ENCODE results near the gene FUT2. TPM values are rescaled to one million over a fixed set of nuclear protein-coding genes. Genes with fewer than 3 reads are reported as not detected.
"Not testable (repeated sequence)": the region's sequence is repeated elsewhere in the genome, so short reads cannot be mapped to it uniquely, and the experiment has no call there.

The FUT2 gene
- total and polyA plus RNA-seq, 2 donors from 2014 or later, result 0.28 to 5.8 TPM

DNA sequence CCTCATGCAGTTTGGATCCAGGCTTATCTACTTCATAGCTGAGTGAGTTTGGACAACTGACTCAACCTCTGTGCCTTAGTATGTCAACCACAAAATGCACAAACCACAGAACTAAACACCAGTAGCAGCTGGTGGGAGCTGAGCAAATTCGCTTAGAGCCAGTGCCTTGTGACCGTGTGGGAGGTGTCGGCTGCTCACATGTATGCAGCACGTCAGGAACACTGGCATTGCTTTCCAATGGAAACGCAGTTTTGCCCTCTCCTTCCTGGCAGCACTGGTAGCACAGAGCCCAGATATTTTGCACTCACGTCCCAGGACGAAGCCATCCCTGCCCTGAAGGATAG is 14.7 kb upstream of the FUT2 start:
- Histone ChIP-seq H3K4me1 (ENCODE audit: control insufficient read depth in 2 of 3, insufficient read depth in 2 of 3, low read depth in 1 of 3, low read length in 3 of 3) (peaks cover 0 to 2% (median 0%) of the 10 kb centered on the region in 3 donors), H3K9me3 (ENCODE audit: control insufficient read depth in 2 of 3, insufficient read depth in 1 of 3, low read length in 3 of 3) (no peaks in the 10 kb centered on the region), H3K4me3 (ENCODE audit: low read length in 3 of 3) (no peak overlapping the region), H3K27me3 (ENCODE audit: control insufficient read depth, insufficient read depth, low read length) (no peaks in the 10 kb centered on the region), H3K36me3 (ENCODE audit: control insufficient read depth in 2 of 3, insufficient read depth in 3 of 3, low read length in 3 of 3) (no peaks in the 10 kb centered on the region), H3K27ac (ENCODE audit: low read depth in 2 of 2, low read length in 2 of 2) (no peak overlapping the region), H3K9ac (ENCODE audit: low read length in 3 of 3) (no peak overlapping the region)
- intact Hi-C loops (cut with DNase I), result no loop called here
- TF ChIP-seq, protein P1, sequence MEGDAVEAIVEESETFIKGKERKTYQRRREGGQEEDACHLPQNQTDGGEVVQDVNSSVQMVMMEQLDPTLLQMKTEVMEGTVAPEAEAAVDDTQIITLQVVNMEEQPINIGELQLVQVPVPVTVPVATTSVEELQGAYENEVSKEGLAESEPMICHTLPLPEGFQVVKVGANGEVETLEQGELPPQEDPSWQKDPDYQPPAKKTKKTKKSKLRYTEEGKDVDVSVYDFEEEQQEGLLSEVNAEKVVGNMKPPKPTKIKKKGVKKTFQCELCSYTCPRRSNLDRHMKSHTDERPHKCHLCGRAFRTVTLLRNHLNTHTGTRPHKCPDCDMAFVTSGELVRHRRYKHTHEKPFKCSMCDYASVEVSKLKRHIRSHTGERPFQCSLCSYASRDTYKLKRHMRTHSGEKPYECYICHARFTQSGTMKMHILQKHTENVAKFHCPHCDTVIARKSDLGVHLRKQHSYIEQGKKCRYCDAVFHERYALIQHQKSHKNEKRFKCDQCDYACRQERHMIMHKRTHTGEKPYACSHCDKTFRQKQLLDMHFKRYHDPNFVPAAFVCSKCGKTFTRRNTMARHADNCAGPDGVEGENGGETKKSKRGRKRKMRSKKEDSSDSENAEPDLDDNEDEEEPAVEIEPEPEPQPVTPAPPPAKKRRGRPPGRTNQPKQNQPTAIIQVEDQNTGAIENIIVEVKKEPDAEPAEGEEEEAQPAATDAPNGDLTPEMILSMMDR (IDR thresholded peaks at IDR 0.05; ENCODE audit: borderline replicate concordance, extremely low read depth, insufficient read depth), result no peak
- FAIRE-seq (no peak), DNase-seq (peak in 2 of 5 donors; percentile 49 to 67)

DNA sequence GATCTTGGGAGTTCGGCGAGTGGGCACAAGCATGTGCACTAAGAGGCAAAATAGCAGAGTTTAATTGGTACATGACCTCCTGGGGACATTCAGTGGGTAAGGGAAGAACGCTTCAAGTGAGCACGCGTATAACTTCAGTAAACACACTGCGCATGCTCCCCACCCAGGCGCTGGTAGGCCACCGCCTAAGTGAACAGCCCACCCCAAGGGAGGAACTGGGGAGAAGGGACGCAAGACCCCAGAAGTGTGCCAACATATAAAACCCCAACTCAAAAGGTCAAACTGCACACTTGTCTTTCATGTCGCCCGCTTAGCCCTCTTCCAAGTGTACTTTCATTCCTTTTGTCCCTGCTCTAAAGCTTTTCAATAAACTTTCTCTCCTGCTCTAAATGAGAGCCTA is 12.4 kb upstream of the FUT2 start:
- H3K9ac ChIP-seq (ENCODE audit: low read length in 3 of 3), result peak overlapping the region in 1 of 3 donors; percentile 30
- H3K4me1 ChIP-seq (ENCODE audit: control insufficient read depth in 2 of 3, insufficient read depth in 2 of 3, low read depth in 1 of 3, low read length in 3 of 3), result peaks cover 0 to 2% (median 0%) of the 10 kb centered on the region in 3 donors
- DNase-seq (peak; percentile 69 to 83 (median 76)), FAIRE-seq (no peak)
- peak overlapping the region in 2 of 3 donors; percentile 35 to 62 for H3K4me3 ChIP-seq (ENCODE audit: low read length in 3 of 3)
- no peaks in the 10 kb centered on the region for H3K27me3 ChIP-seq (ENCODE audit: control insufficient read depth, insufficient read depth, low read length)
- no peak overlapping the region for H3K27ac ChIP-seq (ENCODE audit: low read depth in 2 of 2, low read length in 2 of 2)
- intact Hi-C loops (cut with DNase I), result no loop called here
- TF ChIP-seq, protein P1 (IDR thresholded peaks at IDR 0.05; ENCODE audit: borderline replicate concordance, extremely low read depth, insufficient read depth), result no peak
- no peaks in the 10 kb centered on the region for H3K36me3 ChIP-seq (ENCODE audit: control insufficient read depth in 2 of 3, insufficient read depth in 3 of 3, low read length in 3 of 3)
- no peaks in the 10 kb centered on the region for H3K9me3 ChIP-seq (ENCODE audit: control insufficient read depth in 2 of 3, insufficient read depth in 1 of 3, low read length in 3 of 3)

DNA sequence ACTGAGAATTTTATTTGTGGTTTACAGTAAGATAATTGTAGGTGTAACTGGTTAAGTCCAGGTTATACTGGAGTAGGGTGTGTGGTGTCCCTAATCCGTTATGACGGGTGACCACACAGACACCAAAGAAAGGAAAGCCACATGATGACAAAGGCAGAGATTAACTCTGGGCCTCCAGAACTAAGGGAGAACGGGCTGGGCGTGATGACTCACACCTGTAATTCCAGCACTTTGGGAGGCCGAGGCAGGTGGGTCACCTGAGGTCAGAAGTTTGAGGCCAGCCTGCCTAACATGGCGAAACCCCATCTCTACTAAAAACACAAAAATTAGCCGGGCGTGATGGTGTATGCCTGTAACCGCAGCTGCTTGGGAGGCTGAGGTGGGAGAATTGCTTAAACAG is 10.2 kb upstream of the FUT2 start:
- no peak overlapping the region for H3K27ac ChIP-seq (ENCODE audit: low read depth in 2 of 2, low read length in 2 of 2)
- H3K9me3 ChIP-seq (ENCODE audit: control insufficient read depth in 2 of 3, insufficient read depth in 1 of 3, low read length in 3 of 3), result no peaks in the 10 kb centered on the region
- no peaks in the 10 kb centered on the region for H3K36me3 ChIP-seq (ENCODE audit: control insufficient read depth in 2 of 3, insufficient read depth in 3 of 3, low read length in 3 of 3)
- no peak overlapping the region for H3K9ac ChIP-seq (ENCODE audit: low read length in 3 of 3)
- H3K27me3 ChIP-seq (ENCODE audit: control insufficient read depth, insufficient read depth, low read length), result no peaks in the 10 kb centered on the region
- DNase-seq, result no peak
- peaks cover 0 to 2% (median 0%) of the 10 kb centered on the region in 3 donors for H3K4me1 ChIP-seq (ENCODE audit: control insufficient read depth in 2 of 3, insufficient read depth in 2 of 3, low read depth in 1 of 3, low read length in 3 of 3)
- intact Hi-C loops (cut with DNase I), result no loop called here
- H3K4me3 ChIP-seq (ENCODE audit: low read length in 3 of 3), result no peak overlapping the region
- TF ChIP-seq, protein P1 (IDR thresholded peaks at IDR 0.05; ENCODE audit: borderline replicate concordance, extremely low read depth, insufficient read depth), result no peak
- FAIRE-seq, result no peak

DNA sequence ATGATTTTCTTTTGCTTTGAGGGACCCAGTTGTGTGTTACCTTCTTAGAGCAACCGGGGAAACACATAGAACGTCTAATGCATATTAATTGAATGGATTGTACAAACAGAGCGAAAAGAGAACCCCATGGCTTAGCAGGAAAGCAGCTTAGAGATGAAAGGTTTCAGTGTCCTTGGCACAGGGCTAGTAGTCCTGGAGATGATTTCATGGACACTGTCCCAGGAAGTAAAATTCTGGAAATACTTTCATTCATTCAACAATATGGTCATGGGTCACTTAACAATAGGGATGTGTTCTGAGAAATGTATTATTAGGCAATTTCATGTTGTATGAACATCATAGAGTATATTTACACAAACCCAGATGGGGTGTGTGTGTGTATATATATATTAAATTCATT is 9.7 kb upstream of the FUT2 start:
- Histone ChIP-seq H3K27me3 (ENCODE audit: control insufficient read depth, insufficient read depth, low read length) (no peaks in the 10 kb centered on the region), H3K4me3 (ENCODE audit: low read length in 3 of 3) (no peak overlapping the region), H3K9me3 (ENCODE audit: control insufficient read depth in 2 of 3, insufficient read depth in 1 of 3, low read length in 3 of 3) (no peaks in the 10 kb centered on the region), H3K9ac (ENCODE audit: low read length in 3 of 3) (no peak overlapping the region), H3K27ac (ENCODE audit: low read depth in 2 of 2, low read length in 2 of 2) (no peak overlapping the region), H3K36me3 (ENCODE audit: control insufficient read depth in 2 of 3, insufficient read depth in 3 of 3, low read length in 3 of 3) (no peaks in the 10 kb centered on the region), H3K4me1 (ENCODE audit: control insufficient read depth in 2 of 3, insufficient read depth in 2 of 3, low read depth in 1 of 3, low read length in 3 of 3) (no peaks in the 10 kb centered on the region)
- intact Hi-C loops (cut with DNase I), result no loop called here
- TF ChIP-seq, protein P1 (IDR thresholded peaks at IDR 0.05; ENCODE audit: borderline replicate concordance, extremely low read depth, insufficient read depth), result no peak
- no peak for FAIRE-seq
- no peak for DNase-seq

DNA sequence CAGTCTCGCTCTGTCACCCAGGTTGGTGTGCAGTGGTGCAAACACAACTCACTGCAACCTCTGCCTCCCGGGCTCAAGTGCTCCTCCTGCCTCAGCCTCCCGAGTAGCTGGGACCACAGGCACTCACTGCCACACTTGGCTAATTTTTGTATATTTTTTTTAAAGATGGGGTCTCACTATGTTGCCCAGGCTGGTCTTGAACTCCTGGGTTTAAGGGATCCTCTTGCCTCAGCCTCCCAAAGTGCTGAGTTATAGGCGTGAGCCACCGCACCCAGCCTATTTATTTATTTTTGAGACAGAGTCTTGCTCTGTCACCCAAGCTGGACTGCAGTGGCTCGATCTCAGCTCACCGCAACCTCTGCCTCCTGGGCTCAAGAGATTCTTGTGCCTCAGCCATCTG is 9.1 kb upstream of the FUT2 start:
- H3K4me3 ChIP-seq (ENCODE audit: low read length in 3 of 3); H3K27ac ChIP-seq (ENCODE audit: low read depth in 2 of 2, low read length in 2 of 2); H3K4me1 ChIP-seq (ENCODE audit: control insufficient read depth in 2 of 3, insufficient read depth in 2 of 3, low read depth in 1 of 3, low read length in 3 of 3); H3K9me3 ChIP-seq (ENCODE audit: control insufficient read depth in 2 of 3, insufficient read depth in 1 of 3, low read length in 3 of 3); intact Hi-C loops (cut with DNase I); H3K27me3 ChIP-seq (ENCODE audit: control insufficient read depth, insufficient read depth, low read length); H3K9ac ChIP-seq (ENCODE audit: low read length in 3 of 3); FAIRE-seq; H3K36me3 ChIP-seq (ENCODE audit: control insufficient read depth in 2 of 3, insufficient read depth in 3 of 3, low read length in 3 of 3); DNase-seq: not testable (repeated sequence)
